Peyer's patch (tissue), 4 donors: Measurements from ENCODE around the gene KMT2E. TPM values are rescaled to one million over a fixed set of nuclear protein-coding genes. Genes with fewer than 3 reads are reported as not detected.

Experiments
- DNase-seq, 3 donors: peaks; one replicate each; pipeline ENCODE4 v3.0.0-alpha.2; 2017 to 2019
- H3K27ac ChIP-seq, 4 donors: fragments of 200-600 bp; sonication (generic); one replicate each; pipeline ENCODE4 v1.5.1; 2016 to 2019
- H3K27me3 ChIP-seq, 2 donors: fragments of 200-600 bp; sonication (generic); one replicate each; pipeline ENCODE4 v1.5.1; 2019
- H3K36me3 ChIP-seq, 3 donors: fragments of 200-600 bp; sonication (generic); one replicate each; pipeline ENCODE4 v1.5.1; 2016 to 2019
- H3K4me1 ChIP-seq, 4 donors: fragments of 200-600 bp; sonication (generic); one replicate each; pipeline ENCODE4 v1.5.1; 2016 to 2019
- H3K4me3 ChIP-seq, 4 donors: fragments of 200-600 bp; sonication (generic); 1 replicate in 3 of 4; 2 replicates in 1 of 4; pipeline ENCODE4 v1.5.1; 2016 to 2019; ENCODE audit warnings: mild to moderate bottlenecking in 1 of 4
- H3K9me3 ChIP-seq, 4 donors: fragments of 200-600 bp; sonication (generic); one replicate each; pipeline ENCODE4 v1.5.1; 2016 to 2019; ENCODE audit warnings: mild to moderate bottlenecking in 1 of 4
- CTCF ChIP-seq, 6 experiments: fragments of 450-650 bp in 4 of 6; fragments of 200-600 bp in 2 of 6; sonication (generic) in 1 of 6; IDR thresholded peaks; one replicate each; pipeline ENCODE4 v1.5.1; 2017 to 2019; ENCODE audit warnings: antibody characterized with exemption in 6 of 6, mild to moderate bottlenecking in 3 of 6, moderate library complexity in 1 of 6
- POLR2A ChIP-seq, 2 donors: fragments of 450-650 bp; IDR thresholded peaks; one replicate each; pipeline ENCODE4 v1.5.1; 2017; ENCODE audit warnings: antibody characterized with exemption in 2 of 2, mild to moderate bottlenecking in 2 of 2, moderate library complexity in 2 of 2
- total RNA-seq, 4 donors: library from RNA; depleted of rRNA; stranded (reverse); fragments of >200 nt; gene quantifications; one replicate each; pipeline ENCODE4 v1.1.0, GENCODE V29; 2016

KMT2E gene
- total RNA-seq, 4 donors from 2014 or later, result 88.6 to 170 (median 130) TPM

GRCh38 chr7:105149827-105150226 lies 135.8 kb downstream of the KMT2E start:
- Histone ChIP-seq H3K27me3 (no peaks in the 10 kb centered on the region), H3K4me3 (no peak overlapping the region), H3K27ac (no peak overlapping the region), H3K4me1 (no peaks in the 10 kb centered on the region), H3K9me3 (no peaks in the 10 kb centered on the region), H3K36me3 (no peaks in the 10 kb centered on the region)
- no peak for DNase-seq
- TF ChIP-seq POLR2A (IDR thresholded peaks at IDR 0.05) (no peak), CTCF (IDR thresholded peaks at IDR 0.05) (no peak)

DNA sequence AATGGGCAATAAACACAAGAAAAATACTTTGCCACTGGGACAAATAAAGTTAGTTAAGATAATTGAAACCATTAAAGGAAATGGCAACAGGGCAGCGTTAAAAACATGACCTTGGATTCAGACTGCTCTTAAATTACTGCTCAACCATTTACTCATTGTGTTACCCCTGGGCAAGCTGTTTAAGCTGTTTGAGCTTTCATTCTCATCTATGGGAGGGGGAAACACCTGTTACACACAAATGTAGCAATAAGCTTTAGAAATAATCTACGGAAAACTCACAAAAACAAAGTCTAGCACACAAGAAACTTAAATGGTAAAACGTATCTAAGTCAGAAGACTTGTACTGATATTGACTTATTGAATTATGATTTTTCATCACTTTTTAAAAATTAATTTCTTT lies 137.1 kb downstream of the KMT2E start:
- Histone ChIP-seq H3K27me3 (no peaks in the 10 kb centered on the region), H3K27ac (no peak overlapping the region), H3K36me3 (no peaks in the 10 kb centered on the region), H3K4me3 (no peak overlapping the region), H3K4me1 (no peaks in the 10 kb centered on the region), H3K9me3 (no peaks in the 10 kb centered on the region)
- TF ChIP-seq POLR2A (IDR thresholded peaks at IDR 0.05) (no peak), CTCF (IDR thresholded peaks at IDR 0.05) (no peak)
- no peak for DNase-seq

DNA sequence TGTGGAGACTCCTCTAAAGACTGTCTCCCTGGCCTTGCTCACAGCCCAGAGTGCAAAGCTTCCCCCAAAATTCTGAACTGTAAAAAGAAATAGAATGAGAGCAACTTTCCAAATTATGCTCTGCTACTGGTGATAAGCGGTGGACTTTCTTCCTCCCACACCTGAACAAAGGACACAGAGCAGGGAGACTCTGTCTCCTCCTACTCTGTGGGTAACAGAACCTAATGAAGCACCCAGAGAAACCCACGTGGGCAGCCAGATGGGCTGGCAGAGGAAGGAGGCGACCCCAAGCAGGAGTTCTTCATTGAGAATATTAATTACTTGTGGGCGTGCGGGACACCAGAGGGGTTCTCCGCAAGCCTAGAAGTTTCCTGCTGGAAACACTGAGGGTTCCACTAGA lies 139.5 kb downstream of the KMT2E start:
- no peak for DNase-seq
- Histone ChIP-seq H3K27me3 (no peaks in the 10 kb centered on the region), H3K36me3 (no peaks in the 10 kb centered on the region), H3K4me1 (no peaks in the 10 kb centered on the region), H3K4me3 (no peak overlapping the region), H3K9me3 (no peaks in the 10 kb centered on the region), H3K27ac (no peak overlapping the region)
- TF ChIP-seq CTCF (IDR thresholded peaks at IDR 0.05) (no peak), POLR2A (IDR thresholded peaks at IDR 0.05) (no peak)

DNA sequence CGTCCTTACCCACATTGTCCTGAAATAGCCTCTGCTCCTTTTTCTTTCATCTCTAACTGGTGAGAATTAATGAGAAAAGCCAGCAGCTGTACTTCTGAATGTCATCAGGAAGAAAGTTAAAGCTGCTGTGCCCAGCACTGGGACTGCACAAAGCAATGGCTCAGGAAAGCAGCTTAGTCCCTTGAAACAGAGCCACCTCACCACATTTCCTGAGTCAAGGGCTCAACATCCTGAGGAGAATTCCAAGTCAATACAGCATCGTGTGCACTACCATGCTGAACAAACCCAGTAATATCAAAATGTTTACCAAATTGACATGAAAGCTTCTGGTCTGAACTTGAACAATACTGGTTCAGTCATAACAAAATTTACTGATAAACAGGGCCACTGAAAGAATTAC lies 140.1 kb downstream of the KMT2E start:
- Histone ChIP-seq H3K9me3 (no peaks in the 10 kb centered on the region), H3K4me3 (no peak overlapping the region)
- no peak for TF ChIP-seq CTCF (IDR thresholded peaks at IDR 0.05)
- no peak for TF ChIP-seq POLR2A (IDR thresholded peaks at IDR 0.05)

DNA sequence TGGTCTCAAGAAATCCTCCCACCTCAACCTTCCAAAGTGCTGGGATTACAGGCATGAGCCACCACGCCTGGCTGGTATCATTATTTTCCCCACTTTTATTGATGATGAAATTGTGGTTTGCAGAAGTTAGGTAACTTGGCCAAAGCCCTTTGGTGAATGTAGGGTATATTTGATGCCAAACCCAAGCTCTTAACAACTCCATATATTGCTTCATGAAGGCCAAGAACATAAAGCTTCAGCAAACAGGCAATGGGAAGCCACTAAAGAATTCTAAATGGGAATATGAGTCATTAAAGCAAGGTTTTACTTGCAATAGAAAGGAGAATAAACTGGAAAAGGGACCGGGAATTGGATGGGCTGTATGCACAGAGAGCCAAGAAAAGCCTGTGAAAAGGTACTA lies 142.7 kb downstream of the KMT2E start:
- no peak for DNase-seq
- H3K4me3 ChIP-seq, result no peak overlapping the region
- peaks cover 0 to 5% (median 0%) of the 10 kb centered on the region in 3 donors for H3K36me3 ChIP-seq
- H3K9me3 ChIP-seq, result no peaks in the 10 kb centered on the region
- H3K27ac ChIP-seq, result no peak overlapping the region
- TF ChIP-seq POLR2A (IDR thresholded peaks at IDR 0.05), result no peak
- TF ChIP-seq CTCF (IDR thresholded peaks at IDR 0.05), result no peak
- no peaks in the 10 kb centered on the region for H3K4me1 ChIP-seq
- no peaks in the 10 kb centered on the region for H3K27me3 ChIP-seq

More for the DNA sequence above, 140.1 kb downstream of the KMT2E start:
- Histone ChIP-seq H3K4me1 (no peaks in the 10 kb centered on the region), H3K27me3 (no peaks in the 10 kb centered on the region), H3K27ac (no peak overlapping the region), H3K36me3 (no peaks in the 10 kb centered on the region)
- no peak for DNase-seq

GRCh38 chr7:105157278-105157677 lies 143.3 kb downstream of the KMT2E start:
- no peak for DNase-seq
- TF ChIP-seq CTCF (IDR thresholded peaks at IDR 0.05) (no peak), POLR2A (IDR thresholded peaks at IDR 0.05) (no peak)
- Histone ChIP-seq H3K4me1 (no peaks in the 10 kb centered on the region), H3K27ac (no peak overlapping the region), H3K36me3 (peaks cover 0 to 5% (median 0%) of the 10 kb centered on the region in 3 donors), H3K27me3 (no peaks in the 10 kb centered on the region), H3K9me3 (no peaks in the 10 kb centered on the region), H3K4me3 (no peak overlapping the region)
